ENCODE results near the gene B3GNT2.
"Not testable (repeated sequence)": the region's sequence is repeated elsewhere in the genome, so short reads cannot be mapped to it uniquely, and the experiment has no call there.

Gene B3GNT2

DNA sequence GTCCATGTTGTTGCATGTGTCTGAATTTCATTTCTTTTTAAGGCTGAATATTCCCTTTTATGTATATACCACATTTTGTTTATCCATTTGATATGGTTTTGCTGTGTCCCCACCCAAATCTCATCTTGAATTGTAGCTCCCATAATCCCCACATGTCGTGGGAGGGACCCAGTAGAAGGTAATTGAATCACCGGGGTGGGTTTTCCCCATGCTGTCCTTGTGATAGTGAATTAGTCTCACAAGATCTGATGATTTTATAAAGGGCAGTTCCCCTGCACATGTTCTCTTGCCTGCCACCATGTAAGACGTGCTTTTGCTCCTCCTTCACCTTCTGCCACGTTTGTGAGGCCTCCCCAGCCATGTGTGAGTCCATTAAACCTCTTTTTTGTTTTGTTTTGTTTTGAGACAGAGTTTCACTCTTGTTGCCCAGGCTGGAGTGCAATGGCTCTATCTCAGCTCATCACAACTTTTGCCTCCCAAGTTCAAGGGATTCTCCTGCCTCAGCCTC is 72.8 kb downstream of the B3GNT2 start:
- H3K4me1 Mint-ChIP-seq, H3K27ac Mint-ChIP-seq, H3K36me3 Mint-ChIP-seq, H3K4me3 Mint-ChIP-seq, H3K9me3 Mint-ChIP-seq, H3K27me3 Mint-ChIP-seq: not testable (repeated sequence)

DNA sequence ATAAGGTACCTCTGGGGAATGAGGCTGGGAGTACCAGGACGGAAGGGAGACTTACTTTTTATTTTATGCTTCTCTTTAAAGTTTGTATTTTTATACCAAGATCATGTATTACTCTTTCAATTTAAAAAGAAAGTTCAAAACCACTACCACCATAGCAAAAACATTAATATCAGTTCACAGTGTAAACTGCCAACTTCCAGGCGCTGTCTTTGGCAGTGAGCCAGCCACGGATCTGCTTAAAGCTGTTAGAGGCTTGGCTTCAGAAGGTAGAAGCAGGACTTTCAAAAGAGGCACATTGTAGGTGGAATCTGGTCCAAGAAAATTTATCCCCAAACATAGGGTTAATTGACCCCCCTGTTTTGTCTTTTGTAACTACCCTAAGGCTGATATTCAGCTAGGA is 74.8 kb downstream of the B3GNT2 start:
- no peak overlapping the region for H3K4me3 Mint-ChIP-seq
- no peak overlapping the region for H3K27ac Mint-ChIP-seq
- H3K4me1 Mint-ChIP-seq: no peaks in the 10 kb centered on the region
- no peaks in the 10 kb centered on the region for H3K27me3 Mint-ChIP-seq
- no peaks in the 10 kb centered on the region for H3K9me3 Mint-ChIP-seq
- peaks cover 1% of the 10 kb centered on the region for H3K36me3 Mint-ChIP-seq
